ENCODE measurements around the gene TXN2.

- TF ChIP-seq TAF1 (IDR thresholded peaks at IDR 0.05; ENCODE audit: borderline replicate concordance, insufficient read depth, low read length) (no peak), POLR2AphosphoS5 (IDR thresholded peaks at IDR 0.05; ENCODE audit: low read depth, low read length) (no peak), REST (IDR thresholded peaks at IDR 0.05; ENCODE audit: insufficient read depth in 1 of 2, low read depth in 2 of 2, low read length in 2 of 2) (no peak)
Measured at GRCh38 chr22:36472689-36473088, 8.8 kb downstream of the TXN2 start.
